Omental fat pad (tissue), 4 donors: ENCODE measurements around the gene IL1RAPL1. TPM values are rescaled to one million over a fixed set of nuclear protein-coding genes. Genes with fewer than 3 reads are reported as not detected.

ENCODE experiments used
- ATAC-seq: fragments of 150-250 bp; one replicate; pipeline ENCODE4 v1.9.1; 2016; ENCODE audit warnings: mild to moderate bottlenecking, moderate library complexity; ENCODE audit not compliant: low FRiP score
- DNase-seq: peaks from one replicate; pipeline ENCODE4 v3.0.0-alpha.2; 2019; ENCODE audit warnings: low spot score
- CTCF ChIP-seq, 3 donors: fragments of 450-650 bp; IDR thresholded peaks; one replicate each; pipeline ENCODE4 v1.5.1; 2016 to 2017; ENCODE audit warnings: antibody characterized with exemption in 3 of 3, mild to moderate bottlenecking in 3 of 3, moderate library complexity in 2 of 3
- total RNA-seq, 4 donors: library from RNA; depleted of rRNA; stranded (reverse); fragments of >200 nt; gene quantifications; one replicate each; pipeline ENCODE4 v1.1.0, GENCODE V29; 2016

IL1RAPL1 gene
- total RNA-seq, 4 donors from 2014 or later: 0.13 to 0.93 (median 0.42) TPM

GRCh38 chrX:28901637-28902036, 314.4 kb downstream of the IL1RAPL1 start:
- DNase-seq (no peak), ATAC-seq (no peak)
- TF ChIP-seq CTCF (IDR thresholded peaks at IDR 0.05): no peak

- no peak for DNase-seq
- no peak for TF ChIP-seq CTCF (IDR thresholded peaks at IDR 0.05)
- no peak for ATAC-seq
Observed at GRCh38 chrX:28910487-28910886, 323.2 kb downstream of the IL1RAPL1 start.

GRCh38 chrX:28920153-28920943, 333.1 kb downstream of the IL1RAPL1 start:
- no peak for TF ChIP-seq CTCF (IDR thresholded peaks at IDR 0.05)
- no peak for DNase-seq
- no peak for ATAC-seq

- no peak for TF ChIP-seq CTCF (IDR thresholded peaks at IDR 0.05)
- DNase-seq: no peak
- ATAC-seq: no peak
Observed at GRCh38 chrX:28922106-28922505, 334.9 kb downstream of the IL1RAPL1 start.

GRCh38 chrX:28946846-28947245, 359.6 kb downstream of the IL1RAPL1 start:
- no peak for TF ChIP-seq CTCF (IDR thresholded peaks at IDR 0.05)
- ATAC-seq (no peak), DNase-seq (no peak)

GRCh38 chrX:28960063-28960462, 372.8 kb downstream of the IL1RAPL1 start:
- no peak for ATAC-seq
- TF ChIP-seq CTCF (IDR thresholded peaks at IDR 0.05): no peak
- DNase-seq: no peak

- DNase-seq (no peak), ATAC-seq (no peak)
- TF ChIP-seq CTCF (IDR thresholded peaks at IDR 0.05): no peak
Observed at GRCh38 chrX:28966331-28966730, 379.1 kb downstream of the IL1RAPL1 start.
